Left lung (tissue), 10 donors: Measurements from ENCODE around the gene TCERG1L. TPM values are rescaled to one million over a fixed set of nuclear protein-coding genes. Genes with fewer than 3 reads are reported as not detected.

ENCODE experiments used
- ATAC-seq: fragments of 200-7000 bp; cut with Tn5 transposase; one replicate; pipeline ENCODE4 v1.9.1; 2020; ENCODE audit warnings: moderate library complexity
- DNase-seq, 4 donors: peaks; one replicate each; pipeline ENCODE4 v3.0.0-alpha.2; 2013 to 2020
- H3K27ac ChIP-seq, 2 donors: fragments of 200-600 bp; sonication (generic) in 1 of 2; one replicate each; pipeline versions ENCODE4 v1.5.0 to v1.8.0; 2020 to 2021
- H3K27me3 ChIP-seq, 2 donors: fragments of 200-600 bp; sonication (generic) in 1 of 2; one replicate each; pipeline versions ENCODE4 v1.5.0 to v1.8.0; 2020 to 2021
- H3K36me3 ChIP-seq, 2 donors: fragments of 200-600 bp; sonication (generic) in 1 of 2; one replicate each; pipeline versions ENCODE4 v1.5.0 to v1.8.0; 2020 to 2021
- H3K4me1 ChIP-seq, 2 donors: fragments of 200-600 bp; one replicate each; pipeline ENCODE4 v1.8.0; 2021
- H3K4me3 ChIP-seq, 2 donors: fragments of 200-600 bp; sonication (generic) in 1 of 2; one replicate each; pipeline versions ENCODE4 v1.5.0 to v1.8.0; 2020 to 2021; ENCODE audit warnings: mild to moderate bottlenecking in 1 of 2
- H3K9me3 ChIP-seq, 2 donors: fragments of 200-600 bp; sonication (generic) in 1 of 2; one replicate each; pipeline versions ENCODE4 v1.5.0 to v1.8.0; 2020 to 2021
- intact Hi-C, 2 donors: fragments of 100-400 bp; cut with DNase I; formaldehyde crosslinking; loops; one replicate each; pipeline versions ENCODE4 v1.11.2 to v1.14.2; 2022
- polyA plus RNA-seq, 6 donors: library from polyadenylated mRNA; unstranded; fragments of 120-200 nt; gene quantifications; one replicate each; pipeline ENCODE4 v1.2.1, GENCODE V29; 2013; ENCODE audit not compliant: insufficient read length in 6 of 6
- total RNA-seq, 2 donors: library from RNA; stranded (reverse); fragmentation: NEBNext Ultra II Directional; extraction: Animal tissue kit (Norgen Biotek cat#: 25700); gene quantifications; one replicate each; pipeline ENCODE4 v1.2.1, GENCODE V29; 2021
- TF ChIP-seq, protein P1 (sequence below), 2 donors: fragments of 200-600 bp; sonication (generic) in 1 of 2; IDR thresholded peaks; one replicate each; pipeline versions ENCODE4 v1.5.0 to v1.8.0; 2021; ENCODE audit warnings: antibody characterized with exemption in 2 of 2
- donor health status: DM: no; HTN: yes; CAD: no.
- donor health status: DM: no; HTN: no; CAD: no.

Gene TCERG1L
- total and polyA plus RNA-seq, 8 donors, result 0.35 to 0.72 (median 0.48) TPM; not detected in 2

GRCh38 chr10:131119626-131120355 lies 191.7 kb downstream of the TCERG1L start:
- Histone ChIP-seq H3K4me1 (no peaks in the 10 kb centered on the region), H3K27ac (no peak overlapping the region), H3K4me3 (no peak overlapping the region), H3K36me3 (no peaks in the 10 kb centered on the region), H3K9me3 (peaks cover 0 to 5% of the 10 kb centered on the region in 2 donors), H3K27me3 (no peaks in the 10 kb centered on the region)
- DNase-seq, result no peak
- TF ChIP-seq, protein P1, sequence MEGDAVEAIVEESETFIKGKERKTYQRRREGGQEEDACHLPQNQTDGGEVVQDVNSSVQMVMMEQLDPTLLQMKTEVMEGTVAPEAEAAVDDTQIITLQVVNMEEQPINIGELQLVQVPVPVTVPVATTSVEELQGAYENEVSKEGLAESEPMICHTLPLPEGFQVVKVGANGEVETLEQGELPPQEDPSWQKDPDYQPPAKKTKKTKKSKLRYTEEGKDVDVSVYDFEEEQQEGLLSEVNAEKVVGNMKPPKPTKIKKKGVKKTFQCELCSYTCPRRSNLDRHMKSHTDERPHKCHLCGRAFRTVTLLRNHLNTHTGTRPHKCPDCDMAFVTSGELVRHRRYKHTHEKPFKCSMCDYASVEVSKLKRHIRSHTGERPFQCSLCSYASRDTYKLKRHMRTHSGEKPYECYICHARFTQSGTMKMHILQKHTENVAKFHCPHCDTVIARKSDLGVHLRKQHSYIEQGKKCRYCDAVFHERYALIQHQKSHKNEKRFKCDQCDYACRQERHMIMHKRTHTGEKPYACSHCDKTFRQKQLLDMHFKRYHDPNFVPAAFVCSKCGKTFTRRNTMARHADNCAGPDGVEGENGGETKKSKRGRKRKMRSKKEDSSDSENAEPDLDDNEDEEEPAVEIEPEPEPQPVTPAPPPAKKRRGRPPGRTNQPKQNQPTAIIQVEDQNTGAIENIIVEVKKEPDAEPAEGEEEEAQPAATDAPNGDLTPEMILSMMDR (IDR thresholded peaks at IDR 0.05), result no peak
- intact Hi-C loops, result no loop called here
- ATAC-seq, result no peak

GRCh38 chr10:131117416-131118212 lies 193.9 kb downstream of the TCERG1L start:
- H3K36me3 ChIP-seq, result no peaks in the 10 kb centered on the region
- no peak overlapping the region for H3K27ac ChIP-seq
- ATAC-seq (no peak), DNase-seq (peak in 1 of 4 donors; percentile 67)
- no peaks in the 10 kb centered on the region for H3K27me3 ChIP-seq
- peaks cover 0 to 5% of the 10 kb centered on the region in 2 donors for H3K9me3 ChIP-seq
- TF ChIP-seq, protein P1 (IDR thresholded peaks at IDR 0.05), result no peak
- no peak overlapping the region for H3K4me3 ChIP-seq
- H3K4me1 ChIP-seq, result no peaks in the 10 kb centered on the region
- intact Hi-C loops, result no loop called here

DNA sequence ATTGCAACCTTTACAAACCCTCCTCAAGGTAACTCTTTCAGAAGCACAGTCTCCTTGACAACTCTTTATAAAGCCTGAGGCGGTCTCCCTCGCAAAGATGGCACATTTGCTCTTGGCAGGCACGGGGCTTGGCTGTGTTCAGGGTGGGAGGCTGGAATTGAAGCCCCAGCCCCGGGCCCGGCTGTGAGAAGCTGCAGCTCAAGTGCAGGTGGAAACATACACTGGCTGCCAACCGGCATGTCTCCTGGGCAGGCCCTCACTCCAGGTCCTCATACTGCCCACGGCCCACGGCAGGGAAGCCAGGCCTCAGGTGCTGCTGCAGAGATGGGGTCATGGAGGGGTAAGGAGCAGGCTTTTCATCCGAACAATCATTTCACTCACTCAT lies 194.5 kb downstream of the TCERG1L start:
- H3K27me3 ChIP-seq, result no peaks in the 10 kb centered on the region
- H3K9me3 ChIP-seq, result no peaks in the 10 kb centered on the region
- no peak overlapping the region for H3K27ac ChIP-seq
- no peaks in the 10 kb centered on the region for H3K36me3 ChIP-seq
- DNase-seq, result peak in 1 of 4 donors; percentile 49
- intact Hi-C loops, result no loop called here
- no peak for ATAC-seq
- no peaks in the 10 kb centered on the region for H3K4me1 ChIP-seq
- H3K4me3 ChIP-seq, result no peak overlapping the region
- TF ChIP-seq, protein P1 (IDR thresholded peaks at IDR 0.05), result no peak

- no peaks in the 10 kb centered on the region for H3K36me3 ChIP-seq
- no peak overlapping the region for H3K4me3 ChIP-seq
- no peaks in the 10 kb centered on the region for H3K27me3 ChIP-seq
- no peaks in the 10 kb centered on the region for H3K4me1 ChIP-seq
- no peak overlapping the region for H3K27ac ChIP-seq
- TF ChIP-seq, protein P1 (IDR thresholded peaks at IDR 0.05), result no peak
- ATAC-seq, result no peak
- H3K9me3 ChIP-seq, result no peaks in the 10 kb centered on the region
- DNase-seq, result peak in 1 of 4 donors; percentile 61
- intact Hi-C loops, result no loop called here
Measured at GRCh38 chr10:131116216-131116990, 195.1 kb downstream of the TCERG1L start.
